Mucosa of descending colon (tissue), 3 donors: ENCODE measurements around the gene SPOPL. TPM values are rescaled to one million over a fixed set of nuclear protein-coding genes. Genes with fewer than 3 reads are reported as not detected.

Source experiments
- ATAC-seq: fragments of 200-7000 bp; cut with Tn5 transposase; one replicate; pipeline ENCODE4 v1.9.1; 2020; ENCODE audit warnings: mild to moderate bottlenecking, moderate library complexity
- DNase-seq, 3 donors: peaks; one replicate each; pipeline ENCODE4 v3.0.0-alpha.2; 2020
- H3K36me3 ChIP-seq: fragments of 200-600 bp; one replicate; pipeline ENCODE4 v1.8.0; 2021; ENCODE audit warnings: low read depth, mild to moderate bottlenecking
- H3K4me1 ChIP-seq: fragments of 200-600 bp; one replicate; pipeline ENCODE4 v1.8.0; 2021; ENCODE audit warnings: low read depth, mild to moderate bottlenecking
- H3K4me3 ChIP-seq: fragments of 200-600 bp; one replicate; pipeline ENCODE4 v1.8.0; 2021; ENCODE audit warnings: mild to moderate bottlenecking
- H3K9me3 ChIP-seq: fragments of 200-600 bp; one replicate; pipeline ENCODE4 v1.8.0; 2021; ENCODE audit warnings: mild to moderate bottlenecking
- CTCF ChIP-seq: fragments of 200-600 bp; IDR thresholded peaks from one replicate; pipeline ENCODE4 v1.8.0; 2022; ENCODE audit warnings: antibody characterized with exemption, mild to moderate bottlenecking
- intact Hi-C, 2 donors: fragments of 100-400 bp; cut with DNase I in 1 of 2; cut with micrococcal nuclease in 1 of 2; formaldehyde crosslinking; loops; one replicate each; pipeline versions ENCODE4 v1.11.0 to v1.11.1; 2022; cut with DNase I, micrococcal nuclease
- total RNA-seq, 3 donors: library from RNA; stranded (reverse); fragmentation: NEBNext Ultra II Directional in 2 of 3; extraction: Animal tissue kit (Norgen Biotek cat#: 25700) in 2 of 3; gene quantifications; one replicate each; pipeline versions ENCODE4 v1.2.1 to v1.2.4, GENCODE V29; 2021 to 2023
- donor health status: DM: no; HTN: no; CAD: no; lungs with moderate emphysema.
- donor health status: DM: no; HTN: no; CAD: no.
- donor health status: DM: no; HTN: yes; CAD: no.

SPOPL gene
- total RNA-seq, 3 donors from 2014 or later: 28.3 to 45.5 (median 33.2) TPM

DNA sequence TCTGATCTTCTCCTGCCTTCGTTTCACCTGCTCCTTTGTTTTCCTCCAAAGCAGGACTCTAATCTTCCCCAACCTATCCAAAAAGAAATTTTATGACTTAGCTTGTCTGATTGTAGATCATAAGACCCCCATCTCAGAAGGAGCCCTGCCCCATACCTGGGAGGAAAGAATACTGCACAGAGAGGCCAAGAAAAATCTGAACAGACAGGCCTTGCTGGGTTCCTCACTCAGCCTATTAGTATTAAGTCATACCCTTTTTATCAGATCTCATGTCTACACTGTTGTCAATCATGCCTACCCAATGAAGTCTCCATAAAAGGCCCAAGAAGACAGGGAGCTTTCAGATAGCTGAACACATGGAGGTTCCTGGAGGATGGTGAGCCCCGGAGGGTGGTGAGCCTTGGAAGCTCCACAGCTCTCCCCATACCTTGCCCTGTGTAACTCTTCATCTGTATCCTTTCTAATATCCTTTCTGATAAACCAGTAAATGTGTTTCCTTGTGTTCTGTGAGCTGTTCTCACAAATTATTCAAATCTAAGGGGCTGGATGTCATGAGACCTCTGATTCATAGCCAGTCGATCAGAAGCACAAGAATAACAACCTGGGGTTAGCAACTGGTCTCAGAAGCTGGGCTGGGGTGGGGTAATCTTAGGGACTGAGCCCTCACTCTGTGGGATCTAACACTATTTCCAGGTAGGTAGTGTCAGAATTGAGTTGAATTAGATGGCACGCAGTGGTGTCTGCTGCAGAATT is 108.8 kb downstream of the SPOPL start:
- no peak for DNase-seq
- intact Hi-C loops: no loop called here
- ATAC-seq: no peak
- Histone ChIP-seq H3K36me3 (no peaks in the 10 kb centered on the region), H3K4me1 (no peaks in the 10 kb centered on the region), H3K4me3 (no peak overlapping the region), H3K9me3 (no peaks in the 10 kb centered on the region)
- TF ChIP-seq CTCF: no peak

- ATAC-seq: no peak
Observed at GRCh38 chr2:138615257-138615656, 113.7 kb downstream of the SPOPL start.

GRCh38 chr2:138617026-138617425 is 115.5 kb downstream of the SPOPL start:
- TF ChIP-seq CTCF: no peak
- ATAC-seq (no peak), DNase-seq (no peak)
- Histone ChIP-seq H3K4me1 (no peaks in the 10 kb centered on the region), H3K9me3 (no peaks in the 10 kb centered on the region), H3K36me3 (no peaks in the 10 kb centered on the region), H3K4me3 (no peak overlapping the region)
- intact Hi-C loops: no loop called here

More at GRCh38 chr2:138615257-138615656, 113.7 kb downstream of the SPOPL start:
- intact Hi-C loops: no loop called here
- Histone ChIP-seq H3K36me3 (no peaks in the 10 kb centered on the region), H3K4me3 (no peak overlapping the region), H3K9me3 (no peaks in the 10 kb centered on the region), H3K4me1 (no peaks in the 10 kb centered on the region)
- DNase-seq: no peak
- TF ChIP-seq CTCF: no peak

- no peak for ATAC-seq
- H3K9me3 ChIP-seq: no peaks in the 10 kb centered on the region
- H3K4me1 ChIP-seq: no peaks in the 10 kb centered on the region
- no peak for TF ChIP-seq CTCF
- intact Hi-C loops: no loop called here
- DNase-seq: no peak
- no peaks in the 10 kb centered on the region for H3K36me3 ChIP-seq
- no peak overlapping the region for H3K4me3 ChIP-seq
Observed at GRCh38 chr2:138618971-138619370, 117.4 kb downstream of the SPOPL start.

GRCh38 chr2:138620431-138620830 is 118.9 kb downstream of the SPOPL start:
- no peaks in the 10 kb centered on the region for H3K9me3 ChIP-seq
- intact Hi-C loops: no loop called here
- DNase-seq (no peak), ATAC-seq (no peak)
- no peak overlapping the region for H3K4me3 ChIP-seq
- no peaks in the 10 kb centered on the region for H3K4me1 ChIP-seq
- TF ChIP-seq CTCF: no peak
- H3K36me3 ChIP-seq: no peaks in the 10 kb centered on the region
